A673 (cell line): ENCODE results near the gene PHF20.

Experiments used
- EZH2 ChIP-seq: fragments of 200-600 bp; sonication (generic); IDR thresholded peaks from 2 replicates; pipeline ENCODE4 v1.6.1; 2017; ENCODE audit warnings: borderline replicate concordance, low read depth, mild to moderate bottlenecking, mixed read lengths, antibody characterized with exemption, low read length; ENCODE audit not compliant: poor library complexity, severe bottlenecking
- TF ChIP-seq, protein P1 (sequence below): fragments of 300-800, 200-600 bp; sonication (generic); conservative IDR thresholded peaks from 2 replicates; pipeline ENCODE4 v1.5.1; 2017; ENCODE audit warnings: low read depth, mild to moderate bottlenecking, antibody characterized with exemption, low read length, moderate library complexity, mixed read lengths

DNA sequence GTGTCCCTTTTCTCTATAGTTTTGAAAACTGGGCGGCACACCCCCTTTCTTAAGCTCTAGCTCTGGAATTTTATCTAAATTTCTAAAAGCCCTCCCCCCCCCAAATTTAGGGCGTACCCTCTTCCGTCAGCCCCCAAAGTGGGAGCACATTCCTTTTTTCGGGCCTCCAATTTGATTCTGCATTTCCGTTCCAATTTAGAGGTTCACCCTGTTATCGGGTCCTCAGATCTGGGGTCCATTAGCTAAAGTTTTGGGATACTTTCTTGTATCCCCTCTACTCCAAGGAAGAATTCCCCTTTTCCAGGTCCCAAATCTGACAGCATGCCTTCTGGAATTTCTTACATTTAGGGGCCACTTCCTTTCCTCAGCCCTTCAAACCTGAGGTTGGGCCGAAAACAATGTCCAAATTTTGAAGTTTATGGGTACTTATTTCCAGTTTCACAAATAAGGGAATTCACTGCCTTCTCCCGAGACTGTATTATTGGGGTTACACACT, 796 bp downstream of the PHF20 start:
- TF ChIP-seq, protein P1, sequence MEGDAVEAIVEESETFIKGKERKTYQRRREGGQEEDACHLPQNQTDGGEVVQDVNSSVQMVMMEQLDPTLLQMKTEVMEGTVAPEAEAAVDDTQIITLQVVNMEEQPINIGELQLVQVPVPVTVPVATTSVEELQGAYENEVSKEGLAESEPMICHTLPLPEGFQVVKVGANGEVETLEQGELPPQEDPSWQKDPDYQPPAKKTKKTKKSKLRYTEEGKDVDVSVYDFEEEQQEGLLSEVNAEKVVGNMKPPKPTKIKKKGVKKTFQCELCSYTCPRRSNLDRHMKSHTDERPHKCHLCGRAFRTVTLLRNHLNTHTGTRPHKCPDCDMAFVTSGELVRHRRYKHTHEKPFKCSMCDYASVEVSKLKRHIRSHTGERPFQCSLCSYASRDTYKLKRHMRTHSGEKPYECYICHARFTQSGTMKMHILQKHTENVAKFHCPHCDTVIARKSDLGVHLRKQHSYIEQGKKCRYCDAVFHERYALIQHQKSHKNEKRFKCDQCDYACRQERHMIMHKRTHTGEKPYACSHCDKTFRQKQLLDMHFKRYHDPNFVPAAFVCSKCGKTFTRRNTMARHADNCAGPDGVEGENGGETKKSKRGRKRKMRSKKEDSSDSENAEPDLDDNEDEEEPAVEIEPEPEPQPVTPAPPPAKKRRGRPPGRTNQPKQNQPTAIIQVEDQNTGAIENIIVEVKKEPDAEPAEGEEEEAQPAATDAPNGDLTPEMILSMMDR = no peak
- TF ChIP-seq EZH2 = no peak
